Fibroblast of skin of left biceps (primary cell): ENCODE results near the gene PLCB1.
"Not testable (repeated sequence)": the region's sequence is repeated elsewhere in the genome, so short reads cannot be mapped to it uniquely, and the experiment has no call there.

Experiments used
- DNase-seq, 2 experiments: peaks; one replicate each; pipeline ENCODE4 v3.0.0-alpha.2; 2013; ENCODE audit warnings: low read depth in 2 of 2

PLCB1 gene

GRCh38 chr20:8545212-8545611 is 413.1 kb downstream of the PLCB1 start:
- DNase-seq = no peak

- no peak for DNase-seq
These were observed 415.1 kb downstream of the PLCB1 start for GRCh38 chr20:8547035-8547650.

DNA sequence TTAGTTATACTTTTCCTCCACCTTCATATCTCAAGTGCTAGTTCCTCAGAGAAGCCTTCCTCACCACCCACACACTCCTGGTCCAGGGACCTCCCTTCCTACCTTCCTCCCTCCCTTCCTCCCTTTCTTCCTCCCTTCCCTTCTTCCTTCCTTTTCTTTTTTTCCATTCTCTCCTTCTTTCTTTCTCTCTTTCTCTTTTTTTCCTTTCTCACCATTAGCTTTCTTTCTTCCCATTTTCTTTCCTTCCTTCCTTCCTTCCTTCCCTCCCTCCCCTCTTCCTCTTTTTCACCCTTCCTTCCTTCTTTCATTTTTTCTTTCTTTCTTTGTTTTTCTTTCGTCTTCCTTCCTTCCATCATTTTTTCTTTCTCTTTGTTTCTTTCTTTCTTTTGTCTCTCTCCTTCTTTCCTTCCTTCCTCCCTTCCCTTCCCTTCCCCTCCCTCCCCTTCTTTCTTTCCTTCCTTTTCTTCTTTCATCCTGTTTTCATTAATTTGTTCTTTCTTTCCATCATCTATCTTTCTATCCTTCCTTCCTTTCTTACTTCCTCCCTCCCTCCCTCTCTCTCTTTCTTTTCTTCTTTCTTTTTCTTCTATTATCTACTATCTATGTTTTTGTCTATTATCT is 416.0 kb downstream of the PLCB1 start:
- DNase-seq = no peak

DNA sequence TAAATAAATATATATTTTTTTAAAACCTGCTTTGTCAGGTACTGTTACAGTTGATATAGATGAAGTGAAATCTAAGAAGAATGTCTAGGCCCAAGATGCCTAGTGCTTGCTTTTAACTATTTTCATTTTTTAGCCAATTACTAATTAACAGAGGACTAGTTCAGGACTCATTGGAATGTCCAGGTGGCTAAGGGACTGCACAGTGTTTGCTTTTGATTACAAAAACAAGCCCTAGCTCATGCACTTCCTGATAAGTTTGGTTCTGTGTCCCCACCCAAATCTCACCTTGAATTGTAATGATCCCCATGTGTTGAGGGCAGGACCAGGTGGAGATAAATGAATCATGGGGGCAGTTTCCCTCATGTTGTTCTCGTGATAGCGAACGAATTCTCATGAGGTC is 417.1 kb downstream of the PLCB1 start:
- DNase-seq = no peak

DNA sequence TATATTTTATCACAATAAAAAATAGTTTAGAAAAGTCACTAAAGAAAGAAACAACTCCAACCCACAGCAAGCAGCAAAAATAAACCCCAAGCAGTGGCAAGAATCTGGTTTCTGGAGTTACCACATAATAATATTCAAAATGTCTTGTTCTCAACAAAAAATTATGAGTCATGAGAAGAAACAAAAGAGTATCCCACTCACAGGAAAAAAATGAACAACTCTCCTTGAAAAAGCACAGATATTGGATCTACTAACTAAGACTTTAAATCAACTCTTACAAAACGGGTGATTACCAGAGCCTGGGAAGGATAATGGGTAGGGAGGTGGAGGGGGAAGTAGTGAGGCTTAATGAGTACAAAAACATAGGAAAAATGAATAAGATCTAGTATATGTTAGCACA is 425.6 kb downstream of the PLCB1 start:
- no peak for DNase-seq

DNA sequence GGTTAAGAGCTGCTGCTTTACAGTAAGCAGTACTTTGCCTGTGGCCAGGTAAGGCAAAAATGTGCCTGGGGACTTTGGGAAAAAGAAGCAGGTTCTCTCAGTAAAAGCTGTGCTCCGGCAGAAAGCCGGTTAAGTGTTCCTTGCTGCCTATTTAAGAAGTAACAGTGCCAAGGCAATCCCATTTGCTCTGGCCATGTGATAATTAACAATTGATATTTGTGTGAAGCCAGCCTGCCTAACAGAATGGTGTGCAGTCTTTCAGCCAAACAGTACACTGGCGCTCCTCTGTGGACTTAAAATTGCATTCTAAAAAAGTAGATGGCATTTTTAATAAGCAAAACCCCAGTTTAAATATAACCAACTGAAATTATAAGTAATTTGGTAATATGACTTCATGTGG is 430.3 kb downstream of the PLCB1 start:
- no peak for DNase-seq

GRCh38 chr20:8568075-8568474 is 436.0 kb downstream of the PLCB1 start:
- DNase-seq = no peak

GRCh38 chr20:8569766-8570165 is 437.7 kb downstream of the PLCB1 start:
- DNase-seq = no peak

DNA sequence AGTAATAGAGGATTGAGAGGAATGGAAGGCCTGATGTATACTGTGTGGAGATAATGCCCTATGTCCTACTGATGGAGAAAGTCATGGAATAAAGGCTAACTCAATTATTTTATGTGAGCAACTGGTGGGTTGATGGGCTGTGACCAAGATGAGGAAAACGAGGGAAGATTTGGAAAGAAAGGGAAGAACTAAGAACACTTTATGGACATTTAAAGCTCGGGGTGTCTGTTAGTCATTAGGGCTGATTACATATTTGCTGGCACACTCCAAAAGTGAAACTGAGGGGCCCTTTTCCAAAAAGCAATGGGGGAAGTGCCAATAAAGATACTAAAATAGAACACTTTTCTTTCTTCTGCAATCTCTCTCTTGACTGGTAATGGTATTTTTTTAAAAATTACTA is 439.5 kb downstream of the PLCB1 start:
- DNase-seq = no peak

GRCh38 chr20:8573686-8574085 is 441.6 kb downstream of the PLCB1 start:
- DNase-seq = no peak

- no peak for DNase-seq
These were observed 443.0 kb downstream of the PLCB1 start for GRCh38 chr20:8575114-8575513.

GRCh38 chr20:8578161-8578865 is 446.2 kb downstream of the PLCB1 start:
- DNase-seq = peak in 1 of 2 experiments; percentile 7

DNA sequence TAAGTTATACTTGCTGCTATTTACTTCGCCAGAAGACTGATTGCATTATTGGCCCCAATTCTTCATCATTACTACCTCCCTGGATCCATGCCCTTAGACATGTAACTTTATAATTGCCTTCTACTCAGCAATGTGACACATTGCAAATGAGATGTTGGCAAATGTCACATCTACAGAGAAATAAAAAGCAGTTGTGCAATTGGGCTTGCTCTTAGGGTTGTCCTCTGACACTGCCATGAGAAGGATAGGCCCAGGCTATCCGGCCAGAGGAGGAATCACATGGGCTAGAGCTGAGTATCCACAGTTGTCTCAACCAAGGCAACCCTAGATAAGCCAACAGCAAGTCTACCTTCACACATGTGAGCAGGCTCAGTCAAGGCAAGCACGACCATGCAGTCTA is 447.0 kb downstream of the PLCB1 start:
- no peak for DNase-seq

GRCh38 chr20:8581446-8582183 is 449.5 kb downstream of the PLCB1 start:
- DNase-seq = no peak

GRCh38 chr20:8583012-8583565 is 451.0 kb downstream of the PLCB1 start:
- no peak for DNase-seq

- peak; percentile 44 to 54 for DNase-seq
These were observed 451.5 kb downstream of the PLCB1 start for GRCh38 chr20:8583566-8584043.

DNA sequence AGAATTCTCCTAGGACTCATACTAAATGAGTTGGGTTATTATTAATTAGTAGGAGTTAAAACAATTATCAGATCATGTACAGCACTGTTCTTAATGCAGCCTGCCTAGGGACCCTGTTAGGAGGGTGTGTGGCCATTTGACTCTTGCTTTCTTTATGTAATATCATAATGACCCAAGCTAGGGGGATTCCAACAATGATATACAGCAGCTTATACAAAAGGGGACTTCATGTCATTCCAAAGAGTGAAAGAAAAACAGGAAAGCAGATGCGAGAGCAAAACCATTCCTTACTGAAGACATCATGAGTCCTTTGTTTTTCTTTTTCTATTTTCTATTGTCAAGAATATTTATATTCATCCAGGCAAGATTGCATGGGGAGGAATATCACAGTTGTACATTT is 455.2 kb downstream of the PLCB1 start:
- no peak for DNase-seq

DNA sequence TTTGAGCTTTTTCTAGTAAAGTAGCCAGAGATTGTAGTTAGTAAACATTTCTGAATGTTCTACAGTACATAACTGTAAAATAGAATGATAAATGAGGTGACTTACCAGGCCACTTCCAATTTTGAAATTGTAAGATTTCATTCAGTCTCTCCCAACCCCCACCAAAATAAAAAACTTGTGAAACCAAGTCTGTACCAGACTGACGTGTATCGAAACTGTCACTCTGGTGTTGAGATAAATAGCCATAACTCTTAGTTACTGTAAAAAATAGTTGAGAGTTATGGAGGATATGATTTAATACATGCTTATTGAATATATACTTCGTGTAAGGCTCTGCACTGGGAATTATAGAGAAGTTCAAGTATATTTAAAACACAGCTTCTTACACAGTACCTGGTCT is 455.7 kb downstream of the PLCB1 start:
- no peak for DNase-seq

DNA sequence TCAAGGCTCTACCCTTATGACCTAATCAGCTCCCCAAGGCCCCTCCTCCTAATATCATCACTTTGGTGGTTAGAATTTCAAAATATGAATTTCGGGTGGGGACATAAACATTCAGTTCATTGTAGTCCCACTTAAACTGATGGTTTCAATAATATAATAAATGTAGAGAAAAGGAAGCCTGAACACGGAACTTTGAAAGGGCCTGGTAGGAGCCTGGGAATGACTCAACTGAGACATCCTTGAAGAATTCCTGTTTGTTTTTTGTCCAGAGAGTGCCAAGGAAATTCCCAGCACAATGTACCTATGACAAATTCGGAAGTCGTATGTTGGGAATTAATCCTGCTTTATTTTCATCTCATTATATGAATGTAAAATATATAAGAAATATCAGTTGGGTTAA is 457.9 kb downstream of the PLCB1 start:
- DNase-seq = no peak

GRCh38 chr20:8600910-8601541 is 469.0 kb downstream of the PLCB1 start:
- DNase-seq = not testable (repeated sequence)

- DNase-seq = no peak
These were observed 469.5 kb downstream of the PLCB1 start for GRCh38 chr20:8601542-8601912.
